T-helper 2 cell treated with Interferon-gamma antibody and Interleukin-4, amounts not matched to agents 5 μg/mL and 100 μg/mL, for 36 hours (primary cell): ENCODE measurements around the gene CDKN2D.

Experiments used
- DNase-seq: peaks from one replicate; pipeline ENCODE4 v3.0.0; 2021; ENCODE audit warnings: low spot score
- H3K27ac Mint-ChIP-seq: one replicate; pipeline ENCODE4 v1.8.0; 2021; ENCODE audit warnings: mild to moderate bottlenecking, mixed read lengths
- H3K27me3 Mint-ChIP-seq: one replicate; pipeline ENCODE4 v1.8.0; 2021; ENCODE audit warnings: low read depth, mixed read lengths
- H3K36me3 Mint-ChIP-seq: one replicate; pipeline ENCODE4 v1.8.0; 2021; ENCODE audit warnings: low read depth, mixed read lengths
- H3K4me1 Mint-ChIP-seq: one replicate; pipeline ENCODE4 v1.8.0; 2021; ENCODE audit warnings: low read depth, mixed read lengths
- H3K4me3 Mint-ChIP-seq: one replicate; pipeline ENCODE4 v1.8.0; 2022; ENCODE audit warnings: mild to moderate bottlenecking, moderate library complexity, mixed read lengths
- H3K9me3 Mint-ChIP-seq: one replicate; pipeline ENCODE4 v1.8.0; 2021; ENCODE audit warnings: mixed read lengths

Gene CDKN2D

GRCh38 chr19:10517760-10518443 lies 50.9 kb downstream of the CDKN2D start:
- Mint-ChIP-seq H3K36me3 (no peaks in the 10 kb centered on the region), H3K27me3 (peaks cover 65% of the 10 kb centered on the region), H3K4me3 (peak overlapping the region; percentile 49), H3K9me3 (no peaks in the 10 kb centered on the region), H3K27ac (no peak overlapping the region), H3K4me1 (peaks cover 20% of the 10 kb centered on the region)
- DNase-seq, result no peak

DNA sequence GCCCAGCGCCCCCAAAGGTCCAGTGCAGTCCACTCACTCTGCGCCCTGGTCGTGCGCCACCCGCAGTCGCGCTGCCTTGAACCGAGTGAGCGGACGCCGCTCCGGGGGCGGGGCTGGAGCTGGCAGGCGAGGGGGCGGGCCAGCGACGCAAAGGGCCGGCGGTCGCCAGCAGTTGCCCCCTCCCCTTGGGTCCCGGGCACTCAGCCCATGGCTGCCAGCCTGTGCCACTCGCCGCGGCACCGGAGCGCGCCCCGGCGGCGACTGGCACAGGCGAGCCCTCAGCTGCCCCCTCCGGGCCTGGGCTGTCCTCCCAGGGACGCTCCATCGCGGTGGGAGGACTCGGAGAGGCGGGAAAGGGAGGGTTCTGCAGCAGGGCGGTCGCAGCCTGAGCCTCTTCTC lies 51.4 kb downstream of the CDKN2D start, which contains the start of gene S1PR5:
Gene S1PR5, minus strand, starts transcription at position 87 of the 399 bp plus-strand sequence. CDS start 2,436 bp downstream, outside the sequence.
- Mint-ChIP-seq H3K27ac (no peak within 1 kb of the TSS), H3K4me3 (peak within 1 kb of the TSS; percentile 49), H3K27me3 (peaks cover 69% of the 10 kb centered on the region), H3K4me1 (peaks cover 20% of the 10 kb centered on the region), H3K36me3 (no peaks in the 10 kb centered on the region), H3K9me3 (no peaks in the 10 kb centered on the region)
- no peak for DNase-seq

- H3K4me3 Mint-ChIP-seq, result peak overlapping the region; percentile 39
- H3K9me3 Mint-ChIP-seq, result no peaks in the 10 kb centered on the region
- no peak overlapping the region for H3K27ac Mint-ChIP-seq
- no peaks in the 10 kb centered on the region for H3K36me3 Mint-ChIP-seq
- H3K4me1 Mint-ChIP-seq, result peaks cover 20% of the 10 kb centered on the region
- H3K27me3 Mint-ChIP-seq, result peaks cover 68% of the 10 kb centered on the region
- no peak for DNase-seq
Measured at GRCh38 chr19:10516671-10517286, 52.0 kb downstream of the CDKN2D start.
